ENCODE measurements around the gene TAPT1. TPM values are rescaled to one million over a fixed set of nuclear protein-coding genes. Genes with fewer than 3 reads are reported as not detected.

The TAPT1 gene
- total RNA-seq, 1 experiment from 2014 or later, result 22.0 TPM

DNA sequence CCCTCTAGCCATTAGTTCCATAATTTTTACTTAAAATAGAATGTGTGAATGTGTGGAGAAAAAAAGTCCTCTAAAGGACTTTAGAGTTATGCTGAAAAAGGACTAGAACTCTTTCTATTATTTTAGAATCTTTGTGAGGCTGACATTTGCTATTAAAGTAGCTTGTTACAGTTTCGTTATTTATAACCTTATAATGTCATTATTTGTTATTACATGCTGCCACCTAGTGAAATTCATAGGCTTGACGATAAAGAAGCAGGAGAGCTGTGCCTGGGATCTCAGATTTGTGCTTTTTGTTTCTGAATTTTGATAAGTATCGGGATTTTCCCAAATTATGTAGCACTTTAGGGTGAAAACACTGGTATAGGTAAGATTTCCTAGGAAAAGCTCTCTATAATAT lies 38.5 kb upstream of the TAPT1 start:
- no TSS peak for BruUV-seq (replicated peaks)
- ChIA-PET POLR2A (interaction anchor here (1.0 kb wide), 1 partner anchor 69 kb away, joined by 5 read pairs; no protein-coding TSS in a partner anchor), CTCF (interaction anchor here (0.8 to 4.7 kb wide), 22 partner anchors 9 to 302 kb away, joined by 3 to 27 read pairs (median 5); partner anchors contain the start of gene FGFBP2)
- Mint-ChIP-seq H3K36me3 (ENCODE audit: insufficient read depth, unreplicated experiment) (peaks cover 4% of the 10 kb centered on the region), H3K27ac (ENCODE audit: low read depth, unreplicated experiment) (no peak overlapping the region), H3K27me3 (ENCODE audit: insufficient read depth, unreplicated experiment) (no peaks in the 10 kb centered on the region), H3K4me1 (ENCODE audit: insufficient read depth, unreplicated experiment) (no peaks in the 10 kb centered on the region), H3K4me3 (ENCODE audit: unreplicated experiment) (no peak overlapping the region), H3K9me3 (ENCODE audit: unreplicated experiment) (no peaks in the 10 kb centered on the region)
- intact Hi-C loops (cut with micrococcal nuclease), result loop anchor here (1.0 to 10.0 kb wide), 5 partner anchors 68 to 457 kb away; no protein-coding TSS in a partner anchor
- TF ChIP-seq CTCF (IDR thresholded peaks at IDR 0.05; ENCODE audit: unreplicated experiment), result peak; percentile 37
- peak; percentile 51 for DNase-seq (ENCODE audit: unreplicated experiment)

DNA sequence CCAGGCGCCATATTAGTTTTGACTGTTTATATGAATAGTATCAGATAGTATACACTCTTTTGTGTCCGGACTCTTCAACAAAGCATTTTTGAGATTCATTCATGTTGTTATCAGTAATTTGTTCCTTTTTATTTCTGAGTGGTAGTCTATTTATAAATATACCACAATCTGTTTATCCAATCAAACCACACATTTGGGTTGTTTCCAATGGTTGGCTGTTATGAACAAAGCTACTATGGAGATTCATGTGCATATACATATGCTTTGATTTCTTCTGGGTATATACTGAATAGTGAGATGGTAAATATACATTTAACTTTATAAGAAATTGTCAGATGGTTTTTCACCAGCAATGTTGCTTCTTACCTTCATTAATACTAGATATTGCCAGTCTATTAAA lies 36.8 kb upstream of the TAPT1 start:
- POLR2A ChIA-PET, result no interaction called here
- no TSS peak for BruUV-seq (replicated peaks)
- DNase-seq (ENCODE audit: unreplicated experiment), result no peak
- TF ChIP-seq CTCF (IDR thresholded peaks at IDR 0.05; ENCODE audit: unreplicated experiment), result no peak
- Mint-ChIP-seq H3K27me3 (ENCODE audit: insufficient read depth, unreplicated experiment) (no peaks in the 10 kb centered on the region), H3K9me3 (ENCODE audit: unreplicated experiment) (no peaks in the 10 kb centered on the region), H3K27ac (ENCODE audit: low read depth, unreplicated experiment) (no peak overlapping the region), H3K36me3 (ENCODE audit: insufficient read depth, unreplicated experiment) (no peaks in the 10 kb centered on the region), H3K4me3 (ENCODE audit: unreplicated experiment) (no peak overlapping the region), H3K4me1 (ENCODE audit: insufficient read depth, unreplicated experiment) (no peaks in the 10 kb centered on the region)
- CTCF ChIA-PET, result interaction anchor here (0.6 to 1.9 kb wide), 2 partner anchors 57 to 1638 kb away, joined by 4 to 13 read pairs; no protein-coding TSS in a partner anchor
- intact Hi-C loops (cut with micrococcal nuclease), result loop anchor here (5.0 to 10.0 kb wide), 3 partner anchors 308 to 456 kb away; no protein-coding TSS in a partner anchor

GRCh38 chr4:16262188-16262587 lies 35.9 kb upstream of the TAPT1 start:
- intact Hi-C loops (cut with micrococcal nuclease), result loop anchor here (5.0 to 10.0 kb wide), 3 partner anchors 307 to 455 kb away; no protein-coding TSS in a partner anchor
- Mint-ChIP-seq H3K4me1 (ENCODE audit: insufficient read depth, unreplicated experiment) (no peaks in the 10 kb centered on the region), H3K4me3 (ENCODE audit: unreplicated experiment) (no peak overlapping the region), H3K9me3 (ENCODE audit: unreplicated experiment) (no peaks in the 10 kb centered on the region), H3K27ac (ENCODE audit: low read depth, unreplicated experiment) (no peak overlapping the region), H3K27me3 (ENCODE audit: insufficient read depth, unreplicated experiment) (no peaks in the 10 kb centered on the region), H3K36me3 (ENCODE audit: insufficient read depth, unreplicated experiment) (no peaks in the 10 kb centered on the region)
- BruUV-seq (replicated peaks), result no TSS peak
- DNase-seq (ENCODE audit: unreplicated experiment), result no peak
- no peak for TF ChIP-seq CTCF (IDR thresholded peaks at IDR 0.05; ENCODE audit: unreplicated experiment)
- CTCF ChIA-PET, result interaction anchor here (0.7 kb wide), 1 partner anchor 21 kb away, joined by 3 read pairs; no protein-coding TSS in a partner anchor
- POLR2A ChIA-PET, result no interaction called here

- intact Hi-C loops (cut with micrococcal nuclease), result loop anchor here (2.0 to 10.0 kb wide), 4 partner anchors 35 to 454 kb away; partner anchors contain the start of gene TAPT1
- H3K27me3 Mint-ChIP-seq (ENCODE audit: insufficient read depth, unreplicated experiment), result no peaks in the 10 kb centered on the region
- no peaks in the 10 kb centered on the region for H3K36me3 Mint-ChIP-seq (ENCODE audit: insufficient read depth, unreplicated experiment)
- H3K9me3 Mint-ChIP-seq (ENCODE audit: unreplicated experiment), result no peaks in the 10 kb centered on the region
- no peak for TF ChIP-seq CTCF (IDR thresholded peaks at IDR 0.05; ENCODE audit: unreplicated experiment)
- CTCF ChIA-PET, result no interaction called here
- no TSS peak for BruUV-seq (replicated peaks)
- no peak overlapping the region for H3K4me3 Mint-ChIP-seq (ENCODE audit: unreplicated experiment)
- DNase-seq (ENCODE audit: unreplicated experiment), result no peak
- H3K4me1 Mint-ChIP-seq (ENCODE audit: insufficient read depth, unreplicated experiment), result no peaks in the 10 kb centered on the region
- H3K27ac Mint-ChIP-seq (ENCODE audit: low read depth, unreplicated experiment), result no peak overlapping the region
- POLR2A ChIA-PET, result no interaction called here
These were observed 35.1 kb upstream of the TAPT1 start for GRCh38 chr4:16261313-16261878.
